NOMO-1 treated with dmso at 0.1 percent for 144 hours (cell line): ENCODE measurements around the gene PPFIA4.
"Not testable (repeated sequence)": the region's sequence is repeated elsewhere in the genome, so short reads cannot be mapped to it uniquely, and the experiment has no call there.

Source experiments
- DNase-seq: peaks from one replicate; lab custom pipeline; 2025; ENCODE audit not compliant: unreplicated experiment; lab: John Stamatoyannopoulos, UW

The PPFIA4 gene

DNA sequence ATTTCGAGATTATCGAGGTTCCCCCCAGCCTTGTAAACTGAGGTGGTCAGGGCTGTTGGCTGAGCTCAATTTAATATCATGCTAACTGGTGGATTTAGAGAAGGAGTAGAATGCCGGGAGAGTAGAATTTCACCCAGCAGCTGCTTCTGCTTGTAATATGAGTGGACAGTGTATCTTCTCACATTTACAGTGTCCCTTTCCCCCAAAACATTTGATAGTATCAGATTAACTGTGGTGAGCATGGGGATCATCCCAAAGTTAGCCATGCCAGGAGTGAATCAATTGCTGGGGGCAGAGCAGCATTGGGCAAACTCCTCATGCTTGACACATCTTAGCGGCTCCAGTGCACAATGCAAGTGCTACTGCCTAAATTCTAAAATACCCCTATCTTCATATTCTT lies 9.2 kb upstream of the PPFIA4 start:
- DNase-seq = no peak

DNA sequence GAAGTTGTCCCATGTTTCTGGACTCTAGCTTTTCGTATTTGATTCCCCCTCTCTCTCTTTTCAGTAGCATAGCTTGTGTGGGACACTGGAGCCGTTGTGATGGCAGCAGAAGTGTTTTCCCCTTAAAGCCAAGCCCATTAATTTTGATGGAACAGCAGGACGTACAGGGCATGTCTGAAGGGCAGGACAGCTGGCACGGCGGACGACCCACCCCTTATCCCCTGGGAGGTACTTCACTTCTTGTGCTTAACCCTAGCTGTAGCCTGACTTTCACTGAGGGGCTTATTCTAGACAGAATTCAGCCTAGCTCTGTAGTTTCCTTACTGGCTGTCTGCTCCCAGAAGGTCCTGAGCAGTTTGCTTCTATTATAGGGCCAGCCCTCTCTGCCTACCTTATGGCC lies 8.6 kb upstream of the PPFIA4 start:
- no peak for DNase-seq

DNA sequence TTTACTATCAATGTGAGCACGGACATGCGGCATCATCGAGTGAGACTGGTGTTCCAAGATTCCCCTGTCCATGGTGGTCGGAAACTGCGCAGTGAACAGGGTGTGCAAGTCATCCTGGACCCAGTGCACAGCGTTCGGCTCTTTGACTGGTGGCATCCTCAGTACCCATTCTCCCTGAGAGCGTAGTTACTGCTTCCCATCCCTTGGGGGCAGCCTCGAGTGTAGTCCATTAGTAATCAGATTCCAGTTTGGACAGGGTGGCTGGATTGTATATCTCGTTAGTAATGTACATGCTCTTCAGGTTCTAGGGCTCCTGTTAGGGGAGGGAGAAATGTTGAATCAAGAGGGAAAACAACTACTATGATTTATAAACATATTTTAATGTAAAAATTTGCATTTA lies 3.4 kb upstream of the PPFIA4 start:
- DNase-seq = not testable (repeated sequence)

DNA sequence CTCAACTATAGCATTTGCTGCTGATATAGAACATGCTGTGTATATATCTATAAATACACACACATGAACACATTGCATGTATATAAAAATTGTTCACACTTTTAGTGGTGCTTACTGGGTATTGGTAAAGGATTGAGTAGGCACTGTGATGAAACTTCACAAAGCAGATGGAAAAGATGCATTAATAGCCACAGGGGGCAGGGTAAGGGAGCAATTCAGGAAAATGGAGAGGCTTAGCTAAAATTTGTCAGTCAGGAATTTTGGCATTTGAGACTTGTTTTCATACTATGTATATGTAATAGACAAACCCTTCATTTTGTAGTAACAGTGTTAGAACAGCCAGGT lies 633 bp upstream of the PPFIA4 start:
- no peak for DNase-seq

DNA sequence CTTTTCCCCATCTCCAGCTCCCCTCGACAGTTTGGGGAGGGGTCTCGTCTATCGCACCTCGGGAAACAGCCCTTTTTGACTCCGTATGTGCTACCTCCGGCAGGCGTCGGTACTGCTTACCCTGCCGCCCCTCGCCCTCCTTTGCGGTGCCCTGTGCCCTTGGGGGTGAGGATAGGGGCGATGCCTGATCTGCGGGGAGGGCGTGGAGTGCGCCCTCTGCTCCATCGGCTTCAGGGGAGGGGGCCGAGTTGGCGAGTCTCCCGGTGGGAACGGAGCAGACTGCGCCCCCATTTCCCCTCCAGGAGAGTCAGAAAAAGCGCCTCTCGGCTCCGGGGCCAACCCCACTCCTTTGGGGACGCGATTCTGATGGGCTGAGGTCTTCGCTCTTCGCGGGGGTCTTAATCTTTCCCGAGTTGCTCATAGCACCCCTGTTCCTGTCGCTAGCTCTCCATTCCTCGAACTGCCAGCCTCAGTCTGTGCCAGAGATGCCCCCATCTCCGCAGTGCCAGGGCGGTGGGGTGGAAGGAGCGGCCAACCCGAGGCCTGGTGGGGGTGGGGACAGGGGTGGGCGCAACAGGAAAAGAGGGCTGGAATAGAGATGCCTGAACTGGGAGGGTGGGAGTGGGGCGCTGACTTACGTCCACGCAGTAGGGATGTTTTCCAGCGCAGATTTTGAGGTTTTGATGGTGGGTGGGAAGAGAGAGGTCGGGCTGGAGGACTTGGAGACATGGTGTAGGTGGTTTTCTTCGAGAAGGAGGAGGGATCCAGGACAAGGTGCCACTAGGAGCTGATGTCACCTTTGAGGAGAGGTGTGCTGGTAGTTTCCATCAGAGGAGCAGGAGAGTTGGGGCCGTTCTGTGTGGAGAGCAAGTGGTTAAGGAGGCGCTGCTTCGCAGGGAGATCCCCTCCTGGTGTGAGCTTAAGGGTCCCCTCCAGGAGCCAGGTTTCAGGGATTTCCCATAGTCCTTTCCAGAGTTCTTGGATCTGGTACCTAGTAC lies 674 bp downstream of the PPFIA4 start:
- no peak for DNase-seq

DNA sequence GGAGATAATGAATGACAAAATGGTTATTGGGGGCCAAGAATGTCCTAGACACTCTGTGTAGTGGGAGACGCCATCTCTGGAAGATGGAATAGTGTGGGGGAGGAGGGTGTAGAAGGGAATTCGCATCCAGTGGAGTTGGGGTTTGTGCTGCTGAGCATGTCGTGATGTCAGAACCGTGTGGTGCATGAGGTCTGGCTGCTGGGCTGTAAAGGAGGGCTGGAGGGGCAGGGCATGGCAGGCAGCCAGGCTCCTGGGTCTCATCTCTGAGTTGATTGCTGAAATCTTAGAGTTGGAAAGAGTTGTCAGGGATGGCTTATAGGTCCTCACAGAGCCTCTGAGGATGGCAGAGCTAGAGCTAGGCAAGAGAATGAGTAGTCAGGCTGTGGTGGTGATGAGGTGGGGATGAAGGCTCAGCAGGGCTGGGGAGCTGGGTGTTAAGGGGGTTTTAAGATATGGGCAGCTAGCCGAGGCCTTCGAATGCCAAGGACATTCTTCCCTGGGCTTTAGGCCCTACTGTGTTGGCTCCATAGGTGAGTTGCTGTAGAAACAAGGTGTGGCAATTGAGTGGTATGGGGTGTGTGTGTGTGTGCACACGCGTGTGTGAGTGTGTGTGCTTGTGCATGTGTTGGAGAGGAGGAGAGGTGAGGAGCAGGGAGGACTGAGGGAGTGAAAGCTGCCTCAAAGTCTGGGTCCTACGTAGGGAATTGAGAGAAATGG lies 1.9 kb downstream of the PPFIA4 start:
- no peak for DNase-seq

DNA sequence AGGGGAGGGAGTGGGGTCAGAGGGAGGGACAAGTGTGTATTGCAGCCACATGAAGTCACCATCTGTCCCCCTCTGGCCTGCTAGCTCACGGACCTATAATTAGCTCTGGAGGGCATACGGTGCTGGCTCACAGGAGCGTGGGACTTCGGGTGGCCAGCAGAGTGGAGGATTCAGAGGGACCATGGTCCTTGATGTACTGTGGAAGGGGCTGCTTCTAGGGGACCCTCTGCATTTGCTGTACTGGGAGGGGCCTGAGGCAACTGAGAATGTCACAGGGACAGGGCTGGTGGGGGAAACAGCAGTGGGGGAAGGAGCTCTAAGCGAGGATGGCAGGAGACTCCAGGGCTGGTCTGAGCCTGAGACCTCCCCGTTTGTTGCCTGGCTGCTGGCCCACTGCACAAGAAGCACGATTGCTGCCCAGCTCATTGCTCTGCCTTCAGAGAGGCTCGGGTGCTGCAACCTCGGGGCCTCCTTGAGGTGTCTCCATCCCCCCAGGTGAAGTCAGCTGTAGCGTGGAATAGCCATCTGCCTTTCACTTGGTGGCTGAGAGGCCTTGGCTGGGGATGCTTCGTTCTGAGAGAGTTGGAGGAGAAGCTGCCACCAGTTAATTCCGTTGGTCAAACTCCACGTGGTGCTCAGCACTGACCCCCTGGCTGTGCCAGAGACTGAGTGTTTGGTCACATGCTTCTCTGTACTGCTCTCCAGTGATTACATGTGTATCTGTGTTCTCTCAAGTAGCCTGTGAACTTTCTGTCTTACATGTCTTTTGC lies 2.7 kb downstream of the PPFIA4 start:
- DNase-seq = no peak

DNA sequence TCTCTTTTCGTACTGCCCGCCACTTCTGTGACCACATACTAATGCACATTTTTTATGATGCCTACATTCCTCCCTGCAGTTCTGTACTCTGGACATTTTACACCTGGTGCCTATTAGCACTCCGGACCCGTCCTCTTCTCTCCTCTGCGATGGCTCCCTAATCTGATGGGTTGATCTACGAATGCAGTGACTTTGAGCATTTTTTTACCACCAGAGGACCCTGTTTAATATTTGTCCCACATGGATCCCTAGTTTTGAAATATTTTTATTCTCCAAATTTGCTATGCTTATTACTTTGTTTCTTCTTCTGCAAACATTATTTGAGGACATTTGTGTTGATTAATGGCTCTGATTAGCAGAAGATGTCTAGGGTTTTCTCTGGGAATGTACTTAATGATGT lies 5.2 kb downstream of the PPFIA4 start:
- no peak for DNase-seq

DNA sequence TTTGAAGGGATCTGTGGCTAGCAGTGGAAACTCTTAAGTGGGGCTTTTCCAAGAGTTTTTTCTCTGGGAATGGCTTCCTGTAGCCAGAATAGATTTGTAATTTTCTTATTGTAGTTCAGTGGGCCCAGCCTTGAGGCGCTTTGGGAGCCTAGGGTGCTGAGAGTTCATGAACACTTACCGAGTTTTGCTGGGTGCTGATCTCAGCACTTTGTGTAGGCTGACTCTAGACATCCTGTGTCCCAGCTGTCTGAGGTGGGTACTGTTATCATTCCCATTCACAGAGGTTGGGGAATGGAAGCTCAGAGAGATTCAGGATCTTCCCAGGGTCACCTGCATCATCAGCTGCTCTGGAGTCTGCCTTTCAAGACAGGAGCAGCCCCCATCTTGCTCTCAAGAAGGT lies 7.0 kb downstream of the PPFIA4 start:
- no peak for DNase-seq

DNA sequence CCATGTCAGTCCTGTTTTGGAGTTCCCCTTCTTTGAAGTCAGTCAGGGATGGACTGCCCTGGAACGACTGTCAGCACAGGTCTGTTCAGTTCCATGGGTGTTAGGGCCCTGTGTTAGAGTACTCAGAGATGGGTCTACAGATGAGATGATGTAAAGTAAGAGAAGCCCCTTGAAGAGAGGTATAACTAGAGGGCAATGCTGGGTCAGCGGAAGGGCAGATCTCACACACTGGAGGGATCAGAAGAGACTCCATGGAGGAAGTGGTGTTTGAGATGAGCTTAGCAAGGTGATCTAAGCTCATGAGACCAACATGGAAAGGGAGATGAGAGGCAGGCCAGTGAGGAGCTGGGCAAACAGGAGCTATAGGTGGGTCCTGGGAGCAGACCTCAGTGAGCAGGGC lies 7.6 kb downstream of the PPFIA4 start:
- no peak for DNase-seq

DNA sequence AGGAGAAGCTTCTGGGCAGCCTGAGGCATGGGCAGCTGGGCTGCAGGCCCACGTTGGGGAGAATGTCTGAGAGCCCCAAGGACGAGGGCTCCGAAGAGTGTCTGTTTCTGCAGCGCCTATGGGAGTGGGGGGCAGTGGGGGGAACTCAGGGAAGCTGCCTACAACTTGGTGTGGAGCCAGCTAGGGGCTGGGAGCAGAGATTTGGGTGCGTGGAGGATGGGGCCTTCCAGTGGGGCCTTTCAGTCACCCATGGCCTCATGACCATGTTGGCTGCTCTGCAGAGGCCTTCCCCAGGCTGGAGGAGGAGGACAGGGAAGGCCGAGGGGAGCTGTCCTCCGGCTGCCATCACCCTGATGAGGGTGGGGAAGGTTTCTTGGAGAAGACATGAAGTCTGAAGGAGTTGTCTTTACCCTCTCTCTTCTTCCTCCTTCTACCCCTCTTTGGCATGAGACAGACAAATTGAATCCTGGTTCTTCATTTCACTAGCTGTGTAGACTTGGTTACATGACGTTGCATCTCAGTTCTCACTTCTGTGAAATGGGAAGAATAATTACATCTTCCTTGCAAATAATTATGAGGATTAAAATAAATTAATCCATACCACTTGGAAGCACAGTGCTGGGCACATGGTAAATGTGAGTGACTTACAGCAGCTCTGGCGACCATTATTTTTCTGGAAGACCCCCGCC lies 8.3 kb downstream of the PPFIA4 start:
- no peak for DNase-seq

DNA sequence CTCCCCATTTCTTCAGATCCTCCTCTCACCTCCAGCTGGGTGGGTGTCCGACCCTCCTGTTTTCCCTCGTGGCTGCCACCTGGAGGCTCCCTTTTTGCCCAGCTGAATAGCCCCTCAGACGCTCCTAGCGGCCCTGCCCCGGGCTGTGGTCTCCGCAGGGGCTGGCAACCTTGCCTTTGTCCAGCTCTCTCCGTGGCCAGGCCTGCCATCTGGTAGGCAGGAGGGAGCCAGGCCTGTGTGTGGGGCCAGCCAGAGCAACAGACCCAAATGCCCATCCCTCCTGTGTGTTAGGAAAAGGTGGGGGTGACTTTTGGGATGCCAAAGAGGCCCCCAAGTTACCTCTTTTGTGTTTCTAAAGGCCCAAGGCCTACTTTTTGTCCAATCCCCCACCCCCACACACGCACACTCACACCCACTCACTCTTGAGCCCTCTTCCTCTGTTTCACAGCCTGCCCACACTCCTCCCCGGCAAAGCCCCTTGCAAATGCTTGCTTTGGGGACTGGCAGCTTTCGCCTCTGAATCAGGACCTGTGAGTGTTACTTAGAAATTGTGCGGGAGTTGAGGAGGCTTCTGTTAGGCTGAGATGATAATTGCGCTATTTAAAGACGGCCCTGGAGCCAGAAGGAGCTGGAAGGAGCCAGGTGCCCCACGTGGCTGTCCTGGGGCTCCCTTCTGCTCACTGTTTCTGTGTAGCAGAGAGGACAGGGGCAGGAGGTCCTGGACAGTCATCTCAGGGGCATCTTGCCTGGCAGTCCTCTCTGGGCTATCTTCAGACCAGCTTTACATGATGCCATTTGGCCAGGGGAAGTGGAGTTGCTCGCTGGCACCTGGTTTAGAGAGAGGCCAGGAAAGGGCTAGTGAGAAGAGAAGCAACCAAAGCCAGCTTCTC lies 9.1 kb downstream of the PPFIA4 start:
- DNase-seq = no peak

DNA sequence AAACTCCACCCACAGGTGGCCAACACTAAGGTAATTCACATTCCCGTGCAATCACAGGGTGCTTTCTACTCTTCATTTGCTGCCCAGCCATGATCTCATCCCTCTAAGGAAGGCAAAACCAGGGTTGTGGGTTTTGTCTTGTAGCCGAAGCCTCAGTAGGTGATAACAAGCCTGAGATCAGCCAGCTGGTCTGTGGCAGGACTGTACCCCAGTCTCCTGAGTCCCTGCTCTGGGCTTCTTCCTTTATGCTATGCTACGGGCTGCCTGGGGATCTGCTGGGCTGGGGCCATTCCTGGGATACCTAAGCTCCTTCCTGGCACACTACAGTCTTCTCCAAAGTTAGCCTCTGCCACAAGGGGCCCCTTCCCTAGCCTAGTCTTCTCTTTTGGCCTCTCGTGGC lies 9.8 kb downstream of the PPFIA4 start:
- no peak for DNase-seq

DNA sequence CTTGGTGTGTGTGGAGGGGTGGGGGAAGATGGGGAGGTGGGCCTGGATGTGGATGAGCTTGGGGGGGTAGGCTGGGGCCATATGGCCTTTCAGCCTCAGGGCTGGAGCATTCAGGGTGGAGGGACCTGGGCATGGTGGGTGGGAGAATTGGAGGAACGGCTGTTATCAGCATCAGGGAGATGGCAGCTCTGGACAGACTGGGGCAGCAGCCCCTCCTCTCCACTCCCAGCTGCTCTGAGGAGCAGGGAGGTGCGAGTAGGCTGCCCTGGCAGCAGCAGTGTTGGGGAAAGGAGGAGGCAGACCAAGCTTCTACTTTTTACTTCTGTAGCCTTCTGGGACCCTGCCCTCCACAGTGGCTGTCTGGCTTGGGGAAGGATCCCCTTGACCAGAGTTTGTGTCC lies 10.2 kb downstream of the PPFIA4 start:
- no peak for DNase-seq

DNA sequence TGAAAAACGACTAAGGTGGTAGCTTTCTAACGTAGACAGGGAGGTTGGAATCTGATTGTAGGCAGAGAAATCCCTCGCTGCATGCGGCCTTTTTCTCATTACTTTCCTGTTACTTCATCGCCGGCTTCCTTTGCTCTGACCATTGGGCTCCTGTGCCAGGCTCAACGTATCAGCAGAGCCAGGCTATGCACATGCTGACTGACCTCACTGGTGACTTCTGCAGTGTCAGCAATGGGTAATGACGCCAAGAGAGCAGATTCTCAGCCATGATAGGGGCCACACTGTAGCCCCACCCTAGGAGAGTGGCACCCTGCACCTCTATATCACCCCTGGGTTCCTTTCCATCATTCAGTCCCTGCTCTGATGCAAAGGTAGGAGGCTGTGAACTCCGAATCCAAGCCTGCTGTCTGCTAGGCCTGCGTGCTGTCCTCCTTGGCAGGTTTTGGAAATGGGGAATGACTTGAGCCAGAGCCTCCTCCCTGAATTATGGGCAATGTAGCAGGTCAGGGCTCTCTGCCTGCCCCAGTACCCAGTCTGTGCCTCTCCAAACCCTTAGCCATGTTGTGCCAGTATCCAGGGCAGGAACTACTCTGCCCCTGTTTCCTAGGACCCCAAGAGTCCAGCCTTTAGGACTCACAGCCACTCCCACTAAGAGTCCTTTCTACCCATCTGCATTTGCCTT lies 11.4 kb downstream of the PPFIA4 start:
- DNase-seq = no peak

DNA sequence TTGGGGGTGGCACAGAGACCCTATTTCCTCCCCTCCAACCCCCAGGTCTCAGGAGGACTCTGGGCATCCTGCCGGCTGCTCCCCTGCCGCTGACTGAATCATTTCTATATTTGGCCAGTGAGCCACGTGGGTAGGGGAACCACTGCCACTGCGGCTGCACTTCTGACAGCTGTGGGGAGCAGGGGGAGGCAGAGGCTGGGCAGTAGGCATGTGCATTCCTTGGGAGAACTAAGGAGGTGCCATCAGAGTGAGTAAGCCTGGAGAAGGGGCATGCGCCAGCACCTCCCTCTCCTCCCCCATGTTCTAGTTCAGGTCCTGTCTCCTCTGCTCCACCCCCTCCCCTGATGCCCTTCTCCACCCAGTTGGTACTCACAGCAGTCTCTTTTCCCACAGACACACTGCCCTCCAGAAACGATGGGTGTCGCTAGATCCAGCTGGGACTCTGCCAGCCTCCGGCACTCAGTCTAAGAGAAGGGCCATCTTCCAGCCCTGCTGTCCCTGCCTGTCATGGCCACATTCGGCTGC lies 12.0 kb downstream of the PPFIA4 start:
- no peak for DNase-seq

DNA sequence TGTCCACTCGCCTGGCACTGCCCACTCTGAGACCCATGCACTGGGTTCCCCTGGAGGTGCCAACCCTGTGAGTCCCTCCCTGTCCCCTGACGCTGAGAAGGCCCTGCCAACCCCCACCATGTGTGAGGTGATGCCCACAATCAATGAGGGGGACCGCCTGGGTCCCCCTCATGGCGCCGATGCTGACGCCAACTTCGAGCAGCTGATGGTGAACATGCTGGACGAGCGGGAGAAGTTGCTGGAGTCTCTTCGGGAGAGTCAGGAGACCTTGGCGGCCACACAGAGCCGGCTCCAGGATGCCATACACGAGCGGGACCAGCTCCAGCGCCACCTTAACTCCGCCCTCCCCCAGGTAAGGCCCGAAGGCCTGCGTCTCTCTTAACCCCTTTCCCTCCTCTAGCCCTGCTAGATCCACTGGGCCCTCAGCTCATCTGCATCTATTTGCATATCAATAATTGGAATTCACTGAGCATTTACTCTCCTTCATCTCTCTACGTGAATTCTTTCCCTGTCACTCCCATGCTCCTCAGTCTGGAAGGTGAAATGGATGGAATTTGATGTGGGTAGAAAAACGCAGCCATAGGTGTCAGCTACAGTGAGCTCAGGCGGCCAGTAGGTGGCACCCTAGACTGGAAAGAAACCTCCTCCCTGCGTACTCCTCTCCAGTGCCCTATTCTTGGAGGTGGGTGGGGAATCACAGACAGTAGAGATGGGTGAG lies 12.8 kb downstream of the PPFIA4 start:
- peak; percentile 61 for DNase-seq

DNA sequence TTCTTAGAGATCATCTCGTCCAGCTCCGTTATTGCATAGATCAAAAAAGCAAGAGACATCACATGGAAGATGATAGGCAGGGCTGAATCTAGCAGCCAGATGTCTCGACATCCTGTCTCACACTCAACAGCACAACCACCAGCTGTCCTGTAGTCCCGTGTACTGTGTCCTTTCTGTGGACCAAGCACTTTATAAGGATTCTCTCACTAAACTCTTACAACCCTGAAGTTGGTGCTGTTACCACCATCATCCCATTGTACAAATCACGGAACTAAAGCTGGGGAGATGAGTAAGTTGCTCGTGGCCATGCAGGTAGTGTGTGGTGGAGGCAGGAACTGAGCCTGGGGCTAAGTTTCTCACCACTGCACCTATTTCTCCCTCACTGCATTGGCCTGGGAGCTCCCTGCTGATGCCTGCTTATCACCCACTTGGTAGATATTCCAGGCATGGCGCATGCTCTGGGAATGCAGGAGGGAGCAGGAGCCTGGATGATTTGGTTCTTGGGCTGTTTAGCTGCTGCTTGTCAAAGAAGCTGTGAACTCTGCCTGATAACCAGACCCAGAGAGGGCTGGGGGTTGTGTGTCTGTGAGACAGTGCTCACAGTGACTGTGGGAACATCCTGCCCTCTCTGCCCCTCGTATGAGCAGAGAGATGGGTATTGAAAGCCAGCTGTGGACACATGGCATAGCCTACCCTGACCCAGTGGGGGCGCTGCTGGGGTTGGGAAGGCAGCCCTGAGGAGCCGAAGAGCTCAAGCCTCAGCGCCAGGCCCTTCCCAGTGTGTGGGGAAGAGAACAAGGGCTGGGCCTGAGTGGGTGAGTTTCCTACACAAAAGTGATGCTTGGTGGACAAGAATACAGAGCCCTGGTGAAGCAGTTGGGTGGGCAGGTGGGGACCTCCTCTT lies 13.6 kb downstream of the PPFIA4 start:
- peak; percentile 54 for DNase-seq
